ENCODE results near the gene MANF. TPM values are rescaled to one million over a fixed set of nuclear protein-coding genes. Genes with fewer than 3 reads are reported as not detected.

The MANF gene
- total RNA-seq, 1 donor from 2014 or later = 125 TPM

DNA sequence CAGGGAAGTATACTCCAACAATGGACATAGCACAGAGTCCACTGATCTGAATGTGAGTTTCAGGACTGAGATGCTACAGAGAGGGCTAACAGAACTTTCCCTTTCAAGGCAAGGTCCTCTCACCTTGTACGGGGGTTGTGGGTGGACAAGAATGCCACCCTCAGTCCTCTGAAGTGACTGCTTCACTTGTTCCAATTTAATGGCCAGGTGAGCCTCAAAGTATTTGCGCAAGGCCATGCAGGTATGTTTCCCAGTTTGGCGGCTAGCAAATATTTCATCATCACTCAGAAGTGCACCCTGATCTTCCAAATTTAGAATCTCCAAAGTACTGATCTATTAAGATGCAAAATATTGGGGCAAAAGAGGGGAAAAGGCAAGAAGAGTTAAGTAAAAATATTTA lies 44.0 kb downstream of the MANF start:
- Histone ChIP-seq H4K20me1 (ENCODE audit: insufficient read depth, low read length) (peaks cover 1% of the 10 kb centered on the region), H3K36me3 (ENCODE audit: insufficient read depth, low read length) (peaks cover 22% of the 10 kb centered on the region), H3K27me3 (ENCODE audit: insufficient read depth, low read length) (no peaks in the 10 kb centered on the region), H2AFZ (ENCODE audit: low read depth, low read length) (no peak overlapping the region), H3K4me1 (ENCODE audit: insufficient read depth, low read length) (no peaks in the 10 kb centered on the region), H3K4me3 (ENCODE audit: insufficient read depth, low read depth, low read length) (no peak overlapping the region), H3K79me2 (ENCODE audit: insufficient read depth, low read length) (no peaks in the 10 kb centered on the region), H3K4me2 (ENCODE audit: low read length) (no peak overlapping the region), H3K9me3 (ENCODE audit: insufficient read depth, low read depth, low read length) (no peaks in the 10 kb centered on the region), H3K27ac (ENCODE audit: low read depth, low read length) (no peak overlapping the region), H3K9ac (ENCODE audit: low read length) (no peak overlapping the region)
- H3K4me3 Mint-ChIP-seq (ENCODE audit: unreplicated experiment) = no peak overlapping the region
- TF ChIP-seq, protein P1, sequence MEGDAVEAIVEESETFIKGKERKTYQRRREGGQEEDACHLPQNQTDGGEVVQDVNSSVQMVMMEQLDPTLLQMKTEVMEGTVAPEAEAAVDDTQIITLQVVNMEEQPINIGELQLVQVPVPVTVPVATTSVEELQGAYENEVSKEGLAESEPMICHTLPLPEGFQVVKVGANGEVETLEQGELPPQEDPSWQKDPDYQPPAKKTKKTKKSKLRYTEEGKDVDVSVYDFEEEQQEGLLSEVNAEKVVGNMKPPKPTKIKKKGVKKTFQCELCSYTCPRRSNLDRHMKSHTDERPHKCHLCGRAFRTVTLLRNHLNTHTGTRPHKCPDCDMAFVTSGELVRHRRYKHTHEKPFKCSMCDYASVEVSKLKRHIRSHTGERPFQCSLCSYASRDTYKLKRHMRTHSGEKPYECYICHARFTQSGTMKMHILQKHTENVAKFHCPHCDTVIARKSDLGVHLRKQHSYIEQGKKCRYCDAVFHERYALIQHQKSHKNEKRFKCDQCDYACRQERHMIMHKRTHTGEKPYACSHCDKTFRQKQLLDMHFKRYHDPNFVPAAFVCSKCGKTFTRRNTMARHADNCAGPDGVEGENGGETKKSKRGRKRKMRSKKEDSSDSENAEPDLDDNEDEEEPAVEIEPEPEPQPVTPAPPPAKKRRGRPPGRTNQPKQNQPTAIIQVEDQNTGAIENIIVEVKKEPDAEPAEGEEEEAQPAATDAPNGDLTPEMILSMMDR (IDR thresholded peaks at IDR 0.05; ENCODE audit: insufficient read depth, low read depth, low read length) = no peak
- TF ChIP-seq EZH2 (IDR thresholded peaks at IDR 0.05; ENCODE audit: insufficient read depth, low read length) = no peak
- H3K27ac Mint-ChIP-seq (ENCODE audit: unreplicated experiment) = no peak overlapping the region
- no peaks in the 10 kb centered on the region for H3K9me3 Mint-ChIP-seq (ENCODE audit: unreplicated experiment)
- no peaks in the 10 kb centered on the region for H3K4me1 Mint-ChIP-seq (ENCODE audit: low read depth, unreplicated experiment)
- DNase-seq (ENCODE audit: low read depth) (no peak), FAIRE-seq (no peak)
- no peaks in the 10 kb centered on the region for H3K27me3 Mint-ChIP-seq (ENCODE audit: low read depth, unreplicated experiment)
- H3K36me3 Mint-ChIP-seq (ENCODE audit: low read depth, unreplicated experiment) = peaks cover 9% of the 10 kb centered on the region

DNA sequence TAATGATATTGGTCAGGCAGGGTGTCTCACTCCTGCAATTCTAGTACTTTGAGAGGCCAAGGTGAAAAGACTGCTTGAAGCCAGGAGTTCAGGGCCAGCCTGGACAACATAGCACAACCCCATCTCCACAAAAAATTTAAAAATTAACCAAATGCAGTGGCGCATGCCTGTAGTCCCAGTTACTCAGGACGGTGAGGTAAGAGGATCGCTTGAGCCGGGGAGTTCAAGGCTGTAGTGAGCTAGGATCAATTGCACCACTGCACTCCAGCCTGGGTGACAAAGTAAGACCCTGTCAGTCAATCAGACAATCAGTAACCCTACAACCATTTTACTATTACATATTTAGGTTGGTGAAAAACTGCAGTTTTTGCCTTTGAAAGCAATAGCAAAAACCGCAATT lies 49.0 kb downstream of the MANF start:
- H3K4me3 Mint-ChIP-seq (ENCODE audit: unreplicated experiment) = no peak overlapping the region
- Histone ChIP-seq H3K27me3 (ENCODE audit: insufficient read depth, low read length) (no peaks in the 10 kb centered on the region), H3K9ac (ENCODE audit: low read length) (no peak overlapping the region), H3K79me2 (ENCODE audit: insufficient read depth, low read length) (no peaks in the 10 kb centered on the region), H3K4me2 (ENCODE audit: low read length) (no peak overlapping the region), H3K36me3 (ENCODE audit: insufficient read depth, low read length) (peaks cover 18% of the 10 kb centered on the region), H4K20me1 (ENCODE audit: insufficient read depth, low read length) (peaks cover 9% of the 10 kb centered on the region), H3K27ac (ENCODE audit: low read depth, low read length) (no peak overlapping the region), H2AFZ (ENCODE audit: low read depth, low read length) (no peak overlapping the region), H3K4me1 (ENCODE audit: insufficient read depth, low read length) (no peaks in the 10 kb centered on the region), H3K9me3 (ENCODE audit: insufficient read depth, low read depth, low read length) (no peaks in the 10 kb centered on the region), H3K4me3 (ENCODE audit: insufficient read depth, low read depth, low read length) (no peak overlapping the region)
- H3K36me3 Mint-ChIP-seq (ENCODE audit: low read depth, unreplicated experiment) = peaks cover 11% of the 10 kb centered on the region
- DNase-seq (ENCODE audit: low read depth) (no peak), FAIRE-seq (no peak)
- H3K27ac Mint-ChIP-seq (ENCODE audit: unreplicated experiment) = no peak overlapping the region
- no peaks in the 10 kb centered on the region for H3K9me3 Mint-ChIP-seq (ENCODE audit: unreplicated experiment)
- H3K4me1 Mint-ChIP-seq (ENCODE audit: low read depth, unreplicated experiment) = no peaks in the 10 kb centered on the region
- TF ChIP-seq, protein P1 (IDR thresholded peaks at IDR 0.05; ENCODE audit: insufficient read depth, low read depth, low read length) = no peak
- no peak for TF ChIP-seq EZH2 (IDR thresholded peaks at IDR 0.05; ENCODE audit: insufficient read depth, low read length)
- no peaks in the 10 kb centered on the region for H3K27me3 Mint-ChIP-seq (ENCODE audit: low read depth, unreplicated experiment)

DNA sequence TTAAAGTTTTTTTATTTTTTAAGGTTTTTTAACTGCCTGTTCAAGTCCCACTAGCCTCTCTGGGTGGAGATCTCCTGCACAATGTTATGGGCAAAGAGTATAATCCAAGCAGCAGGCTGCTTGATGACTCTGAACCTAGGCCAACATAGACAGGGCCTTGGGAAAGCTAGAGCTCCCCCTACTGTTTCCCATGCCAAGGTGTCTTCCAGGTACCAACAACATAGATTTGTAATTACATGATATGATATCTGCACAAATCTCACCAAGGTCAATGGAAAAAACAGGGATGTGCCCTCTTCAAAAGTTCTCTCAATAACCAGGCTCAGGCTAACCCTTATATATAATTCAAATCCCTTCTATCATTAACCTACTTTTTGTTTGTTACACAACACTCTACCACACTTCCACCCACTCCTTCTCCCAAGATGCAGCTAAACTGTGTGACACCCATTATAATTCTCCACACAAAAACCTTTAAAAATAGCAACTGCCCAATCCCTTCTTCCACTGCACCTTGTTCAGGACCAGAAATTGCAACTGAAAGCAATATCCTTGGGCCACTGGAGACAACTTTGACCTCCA lies 49.7 kb downstream of the MANF start:
- H3K4me3 ChIP-seq (ENCODE audit: insufficient read depth, low read depth, low read length) = no peak overlapping the region
- Mint-ChIP-seq H3K4me1 (ENCODE audit: low read depth, unreplicated experiment) (no peaks in the 10 kb centered on the region), H3K9me3 (ENCODE audit: unreplicated experiment) (no peaks in the 10 kb centered on the region), H3K4me3 (ENCODE audit: unreplicated experiment) (no peak overlapping the region), H3K36me3 (ENCODE audit: low read depth, unreplicated experiment) (peaks cover 11% of the 10 kb centered on the region), H3K27ac (ENCODE audit: unreplicated experiment) (no peak overlapping the region), H3K27me3 (ENCODE audit: low read depth, unreplicated experiment) (no peaks in the 10 kb centered on the region)
- no peaks in the 10 kb centered on the region for H3K4me1 ChIP-seq (ENCODE audit: insufficient read depth, low read length)
- no peak overlapping the region for H2AFZ ChIP-seq (ENCODE audit: low read depth, low read length)
- H3K79me2 ChIP-seq (ENCODE audit: insufficient read depth, low read length) = no peaks in the 10 kb centered on the region
- DNase-seq (ENCODE audit: low read depth) (peak; percentile 16), FAIRE-seq (no peak)
- no peak for TF ChIP-seq EZH2 (IDR thresholded peaks at IDR 0.05; ENCODE audit: insufficient read depth, low read length)
- TF ChIP-seq, protein P1 (IDR thresholded peaks at IDR 0.05; ENCODE audit: insufficient read depth, low read depth, low read length) = peak; percentile 59
- peaks cover 12% of the 10 kb centered on the region for H3K36me3 ChIP-seq (ENCODE audit: insufficient read depth, low read length)
- H3K9ac ChIP-seq (ENCODE audit: low read length) = no peak overlapping the region
- no peak overlapping the region for H3K4me2 ChIP-seq (ENCODE audit: low read length)
- peaks cover 9% of the 10 kb centered on the region for H4K20me1 ChIP-seq (ENCODE audit: insufficient read depth, low read length)
- no peaks in the 10 kb centered on the region for H3K27me3 ChIP-seq (ENCODE audit: insufficient read depth, low read length)
- H3K9me3 ChIP-seq (ENCODE audit: insufficient read depth, low read depth, low read length) = no peaks in the 10 kb centered on the region
- H3K27ac ChIP-seq (ENCODE audit: low read depth, low read length) = no peak overlapping the region

All from astrocyte (in vitro differentiated cells and primary cell).